Activated naive CD8-positive, alpha-beta T cell treated with anti-CD3 and anti-CD28 coated beads, Interleukin-2, amount 10 ng/mL, durations not matched to agents 7 days and 5 days (primary cell): ENCODE data around the gene CACNA1S. TPM values are rescaled to one million over a fixed set of nuclear protein-coding genes. Genes with fewer than 3 reads are reported as not detected.
A peak's percentile ranks its signal among the peaks of the same experiment; 100 is the strongest.

Experiments used
- ATAC-seq: fragments of 150-1000 bp; cut with Tn5 transposase; one replicate; pipeline ENCODE4 v1.10.0; 2021; ENCODE audit warnings: low read depth, moderate library complexity
- POLR2A ChIA-PET: fragments of 350-600 bp; sonication (Branson Sonifier 250); formaldehyde crosslinking; loops from one replicate; lab custom pipeline; 2021; ENCODE audit warnings: antibody characterized with exemption; lab: Charles Lee
- DNase-seq: peaks from one replicate; pipeline ENCODE4 v3.0.0; 2021
- H3K27ac Mint-ChIP-seq: one replicate; pipeline ENCODE4 v1.8.0; 2022; ENCODE audit warnings: mild to moderate bottlenecking, mixed read lengths
- H3K27me3 Mint-ChIP-seq: one replicate; pipeline ENCODE4 v1.8.0; 2022; ENCODE audit warnings: mild to moderate bottlenecking, moderate library complexity, mixed read lengths
- H3K36me3 Mint-ChIP-seq: one replicate; pipeline ENCODE4 v1.8.0; 2021; ENCODE audit warnings: mild to moderate bottlenecking, mixed read lengths
- H3K4me1 Mint-ChIP-seq: one replicate; pipeline ENCODE4 v1.8.0; 2021; ENCODE audit warnings: mixed read lengths
- H3K4me3 Mint-ChIP-seq: one replicate; pipeline ENCODE4 v1.8.0; 2022; ENCODE audit warnings: mild to moderate bottlenecking, moderate library complexity, mixed read lengths
- H3K9me3 Mint-ChIP-seq: one replicate; pipeline ENCODE4 v1.8.0; 2021; ENCODE audit warnings: mixed read lengths
- total RNA-seq, 2 experiments: library from RNA; stranded (reverse); gene quantifications; one replicate each; pipeline ENCODE4 v1.2.3, GENCODE V29; 2021

Gene CACNA1S
- total RNA-seq, 2 experiments from 2014 or later: not detected

GRCh38 chr1:201090541-201090940 is 21.7 kb downstream of the CACNA1S start:
- Mint-ChIP-seq H3K9me3 (no peaks in the 10 kb centered on the region), H3K4me3 (no peak overlapping the region), H3K4me1 (no peaks in the 10 kb centered on the region), H3K27me3 (peaks cover 5% of the 10 kb centered on the region), H3K36me3 (no peaks in the 10 kb centered on the region), H3K27ac (no peak overlapping the region)
- POLR2A ChIA-PET: no interaction called here
- ATAC-seq (no peak), DNase-seq (no peak)

DNA sequence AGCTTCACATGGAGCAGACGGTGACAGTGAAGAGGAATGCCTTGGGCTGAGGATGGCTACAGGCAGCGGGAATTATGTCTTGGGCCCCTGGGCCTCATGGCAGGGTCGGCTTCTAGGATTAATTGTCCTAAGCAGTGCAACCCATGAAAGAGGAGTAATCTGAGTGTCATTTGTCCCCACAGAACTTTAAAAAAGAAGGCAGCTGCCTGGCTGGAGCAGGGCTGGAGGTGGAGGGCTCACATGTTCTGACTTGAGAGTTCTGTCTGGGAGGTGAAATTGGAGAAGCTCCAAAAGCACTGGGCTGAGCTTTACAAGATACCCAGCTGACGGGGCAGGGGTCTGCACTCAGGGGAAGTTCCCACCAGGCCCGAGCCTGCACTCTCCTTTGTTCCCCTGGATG is 22.6 kb downstream of the CACNA1S start:
- Mint-ChIP-seq H3K9me3 (no peaks in the 10 kb centered on the region), H3K4me3 (no peak overlapping the region), H3K27me3 (peaks cover 5% of the 10 kb centered on the region), H3K36me3 (no peaks in the 10 kb centered on the region), H3K27ac (no peak overlapping the region), H3K4me1 (no peaks in the 10 kb centered on the region)
- POLR2A ChIA-PET: no interaction called here
- DNase-seq: no peak
- no peak for ATAC-seq

GRCh38 chr1:201088901-201089525 is 23.2 kb downstream of the CACNA1S start:
- H3K4me3 Mint-ChIP-seq: no peak overlapping the region
- ATAC-seq: no peak
- H3K36me3 Mint-ChIP-seq: no peaks in the 10 kb centered on the region
- H3K27ac Mint-ChIP-seq: no peak overlapping the region
- no peaks in the 10 kb centered on the region for H3K4me1 Mint-ChIP-seq
- no peaks in the 10 kb centered on the region for H3K9me3 Mint-ChIP-seq
- peaks cover 7% of the 10 kb centered on the region for H3K27me3 Mint-ChIP-seq
- no peak for DNase-seq
- POLR2A ChIA-PET: no interaction called here

DNA sequence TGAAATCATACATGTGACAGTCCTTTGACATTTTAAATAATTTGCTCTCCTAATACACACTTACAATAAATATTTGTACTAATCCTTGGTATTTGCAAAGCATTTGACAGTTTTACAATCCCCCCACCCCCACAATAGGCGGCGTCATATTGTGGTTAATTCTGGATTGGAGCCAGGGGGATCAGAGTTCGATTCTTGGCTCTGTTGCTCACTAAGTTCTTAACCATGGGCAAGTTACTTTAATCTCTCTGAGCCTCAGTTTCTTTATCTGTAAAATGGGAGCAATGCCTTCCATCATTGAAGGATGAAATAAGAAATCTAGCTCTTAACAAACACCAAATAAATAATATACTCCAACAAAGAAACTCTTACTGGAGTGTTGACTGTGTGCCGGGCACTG is 23.8 kb downstream of the CACNA1S start:
- no peaks in the 10 kb centered on the region for H3K36me3 Mint-ChIP-seq
- DNase-seq (no peak), ATAC-seq (no peak)
- H3K4me3 Mint-ChIP-seq: no peak overlapping the region
- H3K27ac Mint-ChIP-seq: no peak overlapping the region
- POLR2A ChIA-PET: no interaction called here
- H3K27me3 Mint-ChIP-seq: peaks cover 9% of the 10 kb centered on the region
- no peaks in the 10 kb centered on the region for H3K4me1 Mint-ChIP-seq
- no peaks in the 10 kb centered on the region for H3K9me3 Mint-ChIP-seq

DNA sequence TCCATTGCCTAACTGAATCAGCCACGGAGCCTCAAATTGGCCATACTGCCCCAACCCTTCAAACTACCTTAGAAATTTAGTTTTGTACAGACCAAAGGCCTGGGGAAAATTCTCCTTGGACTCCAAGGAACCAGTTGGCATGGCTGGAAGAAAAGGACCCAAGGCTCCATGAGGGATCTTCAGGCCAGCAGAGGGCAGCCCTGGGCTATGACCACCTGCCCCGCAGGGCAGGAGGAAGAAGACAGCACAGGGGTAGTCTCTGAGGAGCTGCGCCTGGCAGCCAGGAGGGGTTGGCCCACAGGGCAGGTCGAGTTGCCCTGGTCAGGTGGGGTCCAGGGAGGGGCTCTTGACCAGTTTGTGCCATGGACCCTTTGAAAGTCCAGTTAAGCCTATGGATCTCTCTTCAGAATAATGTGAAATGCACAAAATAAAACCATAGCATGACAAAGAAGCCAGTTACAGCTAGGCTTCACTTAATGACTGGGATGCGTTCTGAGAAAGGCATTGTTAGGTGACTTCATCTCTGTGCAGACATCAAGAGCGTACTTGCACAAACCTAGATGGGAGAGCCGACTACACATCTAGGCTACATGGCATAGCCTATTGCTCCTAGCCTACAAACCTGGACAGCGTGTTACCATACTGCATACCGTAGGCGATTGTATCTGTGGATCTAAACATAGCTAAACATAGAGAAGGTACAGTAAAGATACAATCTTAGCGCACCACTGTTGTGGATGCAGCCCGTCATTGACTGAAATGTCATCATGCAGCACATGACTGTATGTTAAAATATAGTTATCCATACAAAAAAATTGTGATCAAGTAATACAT is 26.1 kb downstream of the CACNA1S start:
- Mint-ChIP-seq H3K4me1 (no peaks in the 10 kb centered on the region), H3K27ac (no peak overlapping the region), H3K9me3 (no peaks in the 10 kb centered on the region)

GRCh38 chr1:201084295-201084694 is 27.9 kb downstream of the CACNA1S start:
- POLR2A ChIA-PET: no interaction called here

More for the DNA sequence above, 26.1 kb downstream of the CACNA1S start:
- Mint-ChIP-seq H3K27me3 (peaks cover 7% of the 10 kb centered on the region), H3K36me3 (no peaks in the 10 kb centered on the region), H3K4me3 (no peak overlapping the region)
- DNase-seq (peak; percentile 50), ATAC-seq (peak; percentile 77)
- POLR2A ChIA-PET: no interaction called here

DNA sequence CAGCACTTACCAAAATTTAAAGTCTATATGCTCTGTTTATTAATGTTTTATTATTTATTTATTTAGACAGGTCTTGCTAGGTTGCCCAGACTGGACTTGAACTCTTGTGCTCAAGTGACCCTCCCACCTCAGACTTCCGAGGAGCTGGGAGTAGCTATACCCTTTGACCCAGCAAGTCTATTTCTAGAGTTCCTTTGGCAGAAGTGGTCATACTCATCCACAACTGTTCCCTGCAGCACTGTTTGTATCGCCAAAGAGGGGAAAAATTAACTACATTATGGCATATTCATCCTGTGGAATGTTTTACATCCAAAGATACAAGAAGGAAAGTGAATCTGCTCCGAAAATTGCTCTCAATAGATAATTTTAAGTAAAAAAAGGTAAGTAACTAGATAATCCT is 28.5 kb downstream of the CACNA1S start:
- H3K4me3 Mint-ChIP-seq: no peak overlapping the region
- H3K27ac Mint-ChIP-seq: no peak overlapping the region
- H3K27me3 Mint-ChIP-seq: peaks cover 12% of the 10 kb centered on the region
- no peak for DNase-seq
- ATAC-seq: no peak
- H3K4me1 Mint-ChIP-seq: no peaks in the 10 kb centered on the region
- POLR2A ChIA-PET: no interaction called here
- H3K9me3 Mint-ChIP-seq: no peaks in the 10 kb centered on the region
- H3K36me3 Mint-ChIP-seq: no peaks in the 10 kb centered on the region

More at GRCh38 chr1:201084295-201084694, 27.9 kb downstream of the CACNA1S start:
- Mint-ChIP-seq H3K4me1 (no peaks in the 10 kb centered on the region), H3K9me3 (no peaks in the 10 kb centered on the region), H3K4me3 (no peak overlapping the region), H3K27ac (no peak overlapping the region), H3K27me3 (peaks cover 12% of the 10 kb centered on the region), H3K36me3 (no peaks in the 10 kb centered on the region)
- ATAC-seq (no peak), DNase-seq (no peak)

DNA sequence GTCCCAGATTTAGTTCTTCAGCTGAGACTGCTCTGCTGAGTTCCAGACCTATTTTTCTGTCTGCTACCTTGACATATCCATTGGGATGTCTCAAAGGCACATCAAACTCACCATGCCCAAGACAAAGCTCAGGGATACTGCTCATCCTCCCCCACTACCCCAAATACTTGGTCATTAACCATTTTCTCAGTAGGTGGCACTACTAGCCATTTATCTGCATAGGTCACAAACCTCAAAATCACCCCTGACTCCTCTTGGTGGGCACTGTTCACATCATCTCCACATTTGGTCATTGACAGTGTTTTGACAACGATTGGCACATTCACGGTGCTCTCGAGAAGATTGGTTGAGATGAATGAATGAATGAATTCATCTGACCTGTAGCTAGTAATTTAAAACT is 32.1 kb downstream of the CACNA1S start:
- Mint-ChIP-seq H3K4me3 (no peak overlapping the region), H3K36me3 (no peaks in the 10 kb centered on the region), H3K27ac (no peak overlapping the region), H3K9me3 (no peaks in the 10 kb centered on the region), H3K4me1 (no peaks in the 10 kb centered on the region), H3K27me3 (peaks cover 12% of the 10 kb centered on the region)
- DNase-seq: no peak
- POLR2A ChIA-PET: no interaction called here
- ATAC-seq: no peak

- ATAC-seq (no peak), DNase-seq (no peak)
- Mint-ChIP-seq H3K4me1 (no peaks in the 10 kb centered on the region), H3K27ac (no peak overlapping the region), H3K27me3 (peaks cover 8% of the 10 kb centered on the region), H3K36me3 (no peaks in the 10 kb centered on the region), H3K4me3 (no peak overlapping the region), H3K9me3 (no peaks in the 10 kb centered on the region)
- POLR2A ChIA-PET: no interaction called here
Measured at GRCh38 chr1:201077736-201078135, 34.5 kb downstream of the CACNA1S start.

DNA sequence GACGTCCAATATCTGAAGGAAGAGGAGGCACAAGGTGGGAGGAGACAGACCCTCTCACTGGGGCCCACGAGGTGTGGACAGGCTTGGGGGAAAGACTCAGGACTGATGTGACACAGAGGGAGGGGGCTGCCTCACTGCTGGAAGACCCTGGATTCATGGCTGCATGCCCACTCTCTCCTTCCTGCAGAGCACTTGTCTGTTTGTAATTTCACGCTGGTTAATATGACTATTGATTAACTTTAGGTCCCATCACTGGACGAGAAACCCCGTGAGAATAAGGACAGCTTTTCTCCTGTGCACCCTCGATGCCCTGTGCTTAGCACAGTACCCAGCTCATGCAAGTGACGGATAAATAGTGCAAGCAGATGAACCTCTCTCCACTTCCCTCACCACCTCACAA is 35.1 kb downstream of the CACNA1S start:
- H3K36me3 Mint-ChIP-seq: no peaks in the 10 kb centered on the region
- H3K27me3 Mint-ChIP-seq: peaks cover 9% of the 10 kb centered on the region
- ATAC-seq (no peak), DNase-seq (no peak)
- H3K4me1 Mint-ChIP-seq: no peaks in the 10 kb centered on the region
- POLR2A ChIA-PET: no interaction called here
- no peak overlapping the region for H3K27ac Mint-ChIP-seq
- no peak overlapping the region for H3K4me3 Mint-ChIP-seq
- no peaks in the 10 kb centered on the region for H3K9me3 Mint-ChIP-seq

DNA sequence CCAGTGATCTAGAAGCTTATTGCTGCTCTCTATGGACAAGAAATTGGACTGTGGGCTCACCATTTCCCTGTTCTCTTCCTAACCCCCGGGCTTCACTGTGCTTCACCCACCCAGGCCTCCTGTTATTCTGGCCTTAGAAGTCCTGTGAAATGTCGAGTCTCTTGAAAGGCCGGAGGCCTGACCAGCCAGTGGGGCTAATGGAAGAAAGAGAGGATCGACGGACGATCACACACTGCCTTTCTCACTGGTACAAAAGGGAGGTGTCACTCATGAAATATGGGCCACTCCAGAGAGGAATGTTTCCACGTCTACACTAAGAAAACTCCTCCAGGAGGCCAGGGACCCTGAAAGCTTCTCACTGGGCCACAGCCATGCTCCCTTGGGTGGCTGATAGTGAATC is 36.1 kb downstream of the CACNA1S start:
- Mint-ChIP-seq H3K27me3 (peaks cover 9% of the 10 kb centered on the region), H3K4me3 (no peak overlapping the region), H3K27ac (no peak overlapping the region), H3K4me1 (peaks cover 7% of the 10 kb centered on the region), H3K36me3 (no peaks in the 10 kb centered on the region), H3K9me3 (no peaks in the 10 kb centered on the region)
- DNase-seq (no peak), ATAC-seq (no peak)
- POLR2A ChIA-PET: no interaction called here

GRCh38 chr1:201074018-201074417 is 38.2 kb downstream of the CACNA1S start:
- POLR2A ChIA-PET: no interaction called here
- ATAC-seq (no peak), DNase-seq (no peak)
- H3K4me1 Mint-ChIP-seq: peaks cover 7% of the 10 kb centered on the region
- H3K4me3 Mint-ChIP-seq: no peak overlapping the region
- peaks cover 4% of the 10 kb centered on the region for H3K27me3 Mint-ChIP-seq
- H3K36me3 Mint-ChIP-seq: no peaks in the 10 kb centered on the region
- H3K27ac Mint-ChIP-seq: no peak overlapping the region
- H3K9me3 Mint-ChIP-seq: no peaks in the 10 kb centered on the region

- H3K27ac Mint-ChIP-seq: no peak overlapping the region
- DNase-seq: no peak
- H3K36me3 Mint-ChIP-seq: no peaks in the 10 kb centered on the region
- H3K27me3 Mint-ChIP-seq: peaks cover 4% of the 10 kb centered on the region
- POLR2A ChIA-PET: no interaction called here
- H3K4me1 Mint-ChIP-seq: peaks cover 7% of the 10 kb centered on the region
- H3K9me3 Mint-ChIP-seq: no peaks in the 10 kb centered on the region
- H3K4me3 Mint-ChIP-seq: no peak overlapping the region
- ATAC-seq: no peak
Measured at GRCh38 chr1:201072922-201073321, 39.3 kb downstream of the CACNA1S start.

GRCh38 chr1:201072149-201072548 is 40.1 kb downstream of the CACNA1S start:
- no peak for ATAC-seq
- Mint-ChIP-seq H3K4me3 (no peak overlapping the region), H3K9me3 (no peaks in the 10 kb centered on the region)

More at GRCh38 chr1:201072149-201072548, 40.1 kb downstream of the CACNA1S start:
- Mint-ChIP-seq H3K36me3 (no peaks in the 10 kb centered on the region), H3K4me1 (peaks cover 7% of the 10 kb centered on the region), H3K27ac (no peak overlapping the region), H3K27me3 (peaks cover 4% of the 10 kb centered on the region)
- POLR2A ChIA-PET: no interaction called here
- DNase-seq: no peak
